ENCODE measurements around the gene FAM20C.

DNA sequence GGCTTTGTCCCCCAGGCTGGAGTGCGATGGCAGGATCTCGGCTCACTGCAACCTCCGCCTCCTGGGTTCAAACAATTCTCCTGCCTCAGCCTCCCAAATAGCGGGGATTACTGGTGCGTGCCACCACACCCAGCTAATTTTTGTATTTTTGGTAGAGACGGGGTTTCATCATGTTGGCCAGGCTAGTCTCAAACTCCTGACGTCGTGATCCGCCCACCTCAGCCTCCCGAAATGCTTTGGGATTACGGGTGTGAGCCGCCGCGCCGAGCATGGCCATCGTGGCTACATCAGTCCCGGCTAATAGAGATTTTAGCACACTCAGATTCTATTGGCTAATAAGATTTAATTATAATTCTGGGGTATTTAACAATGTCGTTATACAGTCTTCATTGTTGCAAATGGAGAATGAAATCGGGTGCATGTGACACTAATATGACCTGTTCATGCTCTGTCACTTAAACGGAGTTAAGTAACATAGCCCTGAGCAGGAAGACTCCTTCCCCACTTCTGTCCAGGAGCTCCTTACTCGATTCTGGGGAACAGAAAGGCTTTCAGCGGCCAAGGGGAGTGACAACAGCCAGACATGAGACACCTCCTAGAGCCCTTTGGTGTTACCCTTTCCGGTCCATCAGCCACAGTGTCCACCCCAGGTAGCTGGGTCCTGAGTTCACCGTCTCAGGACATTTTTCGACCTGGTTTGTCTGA is 40.9 kb upstream of the FAM20C start:
- TF ChIP-seq, protein P1, sequence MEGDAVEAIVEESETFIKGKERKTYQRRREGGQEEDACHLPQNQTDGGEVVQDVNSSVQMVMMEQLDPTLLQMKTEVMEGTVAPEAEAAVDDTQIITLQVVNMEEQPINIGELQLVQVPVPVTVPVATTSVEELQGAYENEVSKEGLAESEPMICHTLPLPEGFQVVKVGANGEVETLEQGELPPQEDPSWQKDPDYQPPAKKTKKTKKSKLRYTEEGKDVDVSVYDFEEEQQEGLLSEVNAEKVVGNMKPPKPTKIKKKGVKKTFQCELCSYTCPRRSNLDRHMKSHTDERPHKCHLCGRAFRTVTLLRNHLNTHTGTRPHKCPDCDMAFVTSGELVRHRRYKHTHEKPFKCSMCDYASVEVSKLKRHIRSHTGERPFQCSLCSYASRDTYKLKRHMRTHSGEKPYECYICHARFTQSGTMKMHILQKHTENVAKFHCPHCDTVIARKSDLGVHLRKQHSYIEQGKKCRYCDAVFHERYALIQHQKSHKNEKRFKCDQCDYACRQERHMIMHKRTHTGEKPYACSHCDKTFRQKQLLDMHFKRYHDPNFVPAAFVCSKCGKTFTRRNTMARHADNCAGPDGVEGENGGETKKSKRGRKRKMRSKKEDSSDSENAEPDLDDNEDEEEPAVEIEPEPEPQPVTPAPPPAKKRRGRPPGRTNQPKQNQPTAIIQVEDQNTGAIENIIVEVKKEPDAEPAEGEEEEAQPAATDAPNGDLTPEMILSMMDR (IDR thresholded peaks at IDR 0.05), result no peak
- TF ChIP-seq POLR2A (IDR thresholded peaks at IDR 0.05), result no peak
- TF ChIP-seq EP300 (IDR thresholded peaks at IDR 0.05), result no peak
- TF ChIP-seq POLR2AphosphoS5 (IDR thresholded peaks at IDR 0.05), result no peak

Measured in suprapubic skin (tissue), 4 donors.